Calu3 (cell line): Measurements from ENCODE around the gene B3GNT2. TPM values are rescaled to one million over a fixed set of nuclear protein-coding genes. Genes with fewer than 3 reads are reported as not detected.

Experiments
- BruUV-seq: library from RNA; stranded (reverse); fragments of 400-500 nt; replicated peaks from 2 replicates; lab custom pipeline; 2021; lab: Mats Ljungman, UMichigan
- CTCF ChIA-PET: fragments of 300-600 bp; sonication (Branson Sonifier 250); formaldehyde crosslinking; loops from one replicate; lab custom pipeline; 2022; ENCODE audit warnings: antibody characterized with exemption; lab: Charles Lee
- DNase-seq: peaks from one replicate; pipeline ENCODE4 v3.0.0; 2022
- H3K27ac Mint-ChIP-seq: one replicate; pipeline ENCODE4 v1.8.0; 2022; ENCODE audit warnings: mixed read lengths; ENCODE audit not compliant: unreplicated experiment
- H3K27me3 Mint-ChIP-seq: one replicate; pipeline ENCODE4 v1.8.0; 2022; ENCODE audit warnings: mixed read lengths; ENCODE audit not compliant: unreplicated experiment
- H3K36me3 Mint-ChIP-seq: one replicate; pipeline ENCODE4 v1.8.0; 2022; ENCODE audit warnings: mild to moderate bottlenecking, moderate library complexity, mixed read lengths; ENCODE audit not compliant: insufficient read depth, unreplicated experiment
- H3K4me1 Mint-ChIP-seq: one replicate; pipeline ENCODE4 v1.8.0; 2022; ENCODE audit warnings: mild to moderate bottlenecking, low read depth, mixed read lengths; ENCODE audit not compliant: unreplicated experiment
- H3K4me3 Mint-ChIP-seq: one replicate; pipeline ENCODE4 v1.8.0; 2022; ENCODE audit warnings: mild to moderate bottlenecking, low read depth, moderate library complexity, mixed read lengths; ENCODE audit not compliant: unreplicated experiment
- H3K9me3 Mint-ChIP-seq: one replicate; pipeline ENCODE4 v1.8.0; 2022; ENCODE audit warnings: low read depth, mixed read lengths; ENCODE audit not compliant: unreplicated experiment
- intact Hi-C: fragments of 100-400 bp; cut with micrococcal nuclease; formaldehyde crosslinking; loops from one replicate; pipeline ENCODE4 v1.10.0; 2022; ENCODE audit not compliant: unreplicated experiment
- total RNA-seq: library from RNA; stranded (reverse); gene quantifications from 2 replicates; pipeline ENCODE4 v1.2.3, GENCODE V29; 2022
- TF ChIP-seq, protein P1 (sequence below): fragments of 200-600 bp; IDR thresholded peaks from one replicate; pipeline ENCODE4 v1.8.0; 2022; ENCODE audit warnings: antibody characterized with exemption; ENCODE audit not compliant: unreplicated experiment

Gene B3GNT2
- total RNA-seq, 1 experiment from 2014 or later: 23.8 TPM

DNA sequence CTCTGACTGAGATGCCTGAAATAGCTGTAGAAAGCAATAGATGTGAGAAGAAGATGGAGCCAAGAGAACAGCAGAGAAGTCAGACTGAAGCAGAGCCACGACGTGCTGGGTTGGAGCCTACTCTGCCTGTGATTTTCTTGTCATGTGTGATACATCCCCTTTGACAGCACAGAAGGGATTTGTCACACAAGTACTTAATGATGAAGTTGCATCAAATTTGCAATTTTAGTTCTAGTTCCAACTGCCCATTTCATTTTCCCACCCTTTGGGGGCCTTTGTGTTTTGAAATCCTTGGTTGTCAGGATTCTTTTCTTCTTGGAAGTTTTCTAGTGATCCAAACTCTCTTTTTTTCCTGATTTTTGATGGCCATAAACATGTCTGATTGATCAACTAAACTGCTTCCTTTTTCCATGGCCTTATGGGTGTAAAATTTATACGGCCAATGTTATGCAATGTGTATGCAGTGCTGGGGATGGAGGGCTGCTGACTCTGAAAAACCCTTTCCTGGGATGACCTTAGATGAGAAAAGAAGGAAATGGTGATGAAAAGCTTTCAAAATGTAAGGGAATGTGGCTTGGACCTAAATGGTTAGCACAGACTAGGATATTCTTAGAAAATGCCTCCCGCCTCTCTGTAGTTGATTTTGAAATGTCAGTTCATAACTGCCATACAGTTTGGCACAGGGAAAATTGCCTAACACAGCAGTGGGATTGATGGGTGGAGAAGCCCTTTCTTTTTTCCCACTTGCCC is 9.6 kb upstream of the B3GNT2 start:
- BruUV-seq: no TSS peak
- CTCF ChIA-PET: no interaction called here

DNA sequence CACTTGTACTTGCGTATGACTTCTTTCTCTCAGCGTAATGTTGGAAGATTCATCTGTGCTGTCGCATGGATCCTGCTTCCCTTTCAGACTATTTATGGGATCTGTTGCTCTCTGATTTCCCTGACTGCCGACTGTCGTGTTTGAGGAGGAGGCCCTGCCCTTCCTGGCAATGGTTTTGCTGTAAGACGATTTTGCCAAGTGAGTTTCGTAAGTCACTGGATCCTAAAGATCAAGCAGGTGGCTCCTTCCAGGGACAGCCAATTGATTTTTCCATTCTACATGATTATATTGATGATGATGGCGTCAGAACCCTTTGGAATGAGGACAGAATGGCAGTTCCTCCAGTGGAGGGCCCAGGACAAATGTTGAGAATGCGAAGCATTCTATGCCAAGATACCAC is 8.7 kb upstream of the B3GNT2 start:
- intact Hi-C loops: no loop called here
- Mint-ChIP-seq H3K36me3 (no peaks in the 10 kb centered on the region), H3K27ac (no peak overlapping the region), H3K9me3 (peaks cover 2% of the 10 kb centered on the region), H3K27me3 (peaks cover 33% of the 10 kb centered on the region), H3K4me1 (no peaks in the 10 kb centered on the region), H3K4me3 (no peak overlapping the region)
- no TSS peak for BruUV-seq
- TF ChIP-seq, protein P1, sequence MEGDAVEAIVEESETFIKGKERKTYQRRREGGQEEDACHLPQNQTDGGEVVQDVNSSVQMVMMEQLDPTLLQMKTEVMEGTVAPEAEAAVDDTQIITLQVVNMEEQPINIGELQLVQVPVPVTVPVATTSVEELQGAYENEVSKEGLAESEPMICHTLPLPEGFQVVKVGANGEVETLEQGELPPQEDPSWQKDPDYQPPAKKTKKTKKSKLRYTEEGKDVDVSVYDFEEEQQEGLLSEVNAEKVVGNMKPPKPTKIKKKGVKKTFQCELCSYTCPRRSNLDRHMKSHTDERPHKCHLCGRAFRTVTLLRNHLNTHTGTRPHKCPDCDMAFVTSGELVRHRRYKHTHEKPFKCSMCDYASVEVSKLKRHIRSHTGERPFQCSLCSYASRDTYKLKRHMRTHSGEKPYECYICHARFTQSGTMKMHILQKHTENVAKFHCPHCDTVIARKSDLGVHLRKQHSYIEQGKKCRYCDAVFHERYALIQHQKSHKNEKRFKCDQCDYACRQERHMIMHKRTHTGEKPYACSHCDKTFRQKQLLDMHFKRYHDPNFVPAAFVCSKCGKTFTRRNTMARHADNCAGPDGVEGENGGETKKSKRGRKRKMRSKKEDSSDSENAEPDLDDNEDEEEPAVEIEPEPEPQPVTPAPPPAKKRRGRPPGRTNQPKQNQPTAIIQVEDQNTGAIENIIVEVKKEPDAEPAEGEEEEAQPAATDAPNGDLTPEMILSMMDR: no peak
- DNase-seq: no peak
- CTCF ChIA-PET: no interaction called here

More for the DNA sequence above, 9.6 kb upstream of the B3GNT2 start:
- H3K36me3 Mint-ChIP-seq: no peaks in the 10 kb centered on the region
- H3K27me3 Mint-ChIP-seq: peaks cover 33% of the 10 kb centered on the region
- intact Hi-C loops: no loop called here
- H3K9me3 Mint-ChIP-seq: peaks cover 2% of the 10 kb centered on the region
- DNase-seq: no peak
- H3K4me1 Mint-ChIP-seq: no peaks in the 10 kb centered on the region
- H3K27ac Mint-ChIP-seq: no peak overlapping the region
- no peak overlapping the region for H3K4me3 Mint-ChIP-seq
- TF ChIP-seq, protein P1: no peak

DNA sequence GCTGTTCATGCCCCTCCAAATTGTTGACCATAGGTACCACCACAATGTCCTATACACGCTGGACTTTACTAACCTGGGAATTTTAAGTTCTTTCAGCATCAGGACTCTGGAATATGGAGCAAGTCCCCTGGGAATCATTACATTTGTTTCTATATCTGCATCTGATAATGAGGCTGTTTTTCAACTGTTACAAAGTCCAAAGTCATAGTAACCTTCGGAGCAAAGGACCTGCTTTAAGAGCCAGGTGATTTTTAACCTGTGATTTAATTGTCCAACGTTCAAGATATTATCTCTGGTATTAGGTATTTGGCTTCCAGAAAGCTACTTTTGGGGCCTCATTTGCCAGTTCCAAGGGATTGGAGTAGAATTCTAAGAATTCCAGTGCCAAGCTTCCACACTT is 7.5 kb upstream of the B3GNT2 start:
- no peak overlapping the region for H3K27ac Mint-ChIP-seq
- no TSS peak for BruUV-seq
- intact Hi-C loops: no loop called here
- peaks cover 37% of the 10 kb centered on the region for H3K27me3 Mint-ChIP-seq
- H3K4me3 Mint-ChIP-seq: no peak overlapping the region
- DNase-seq: no peak
- H3K9me3 Mint-ChIP-seq: peaks cover 2% of the 10 kb centered on the region
- CTCF ChIA-PET: interaction anchor here (0.7 kb wide), 1 partner anchor 726 kb away, joined by 3 read pairs; no protein-coding TSS in a partner anchor
- H3K36me3 Mint-ChIP-seq: no peaks in the 10 kb centered on the region
- TF ChIP-seq, protein P1: no peak
- peaks cover 9% of the 10 kb centered on the region for H3K4me1 Mint-ChIP-seq

DNA sequence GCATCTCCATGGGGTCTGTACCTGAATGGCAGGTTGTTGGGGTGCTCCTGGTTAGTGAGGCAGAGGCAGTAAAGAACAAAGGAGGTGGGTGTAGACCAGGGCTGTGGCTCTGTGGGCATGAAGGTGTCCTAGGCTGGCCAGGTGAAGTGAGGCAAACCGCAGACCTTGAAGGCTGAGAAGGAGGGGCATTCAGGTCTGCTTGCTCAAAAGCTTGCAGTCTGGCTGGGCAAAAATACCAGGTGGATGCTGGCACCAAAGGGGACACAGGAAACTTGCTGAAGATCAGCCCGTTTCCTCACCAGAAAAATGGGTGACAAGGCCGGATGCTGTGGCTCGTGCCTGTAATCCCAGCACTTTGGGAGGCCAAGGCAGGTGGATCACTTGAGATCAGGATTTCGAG is 6.7 kb upstream of the B3GNT2 start:
- H3K4me1 Mint-ChIP-seq: peaks cover 9% of the 10 kb centered on the region
- intact Hi-C loops: no loop called here
- BruUV-seq: no TSS peak
- H3K36me3 Mint-ChIP-seq: no peaks in the 10 kb centered on the region
- no peak overlapping the region for H3K27ac Mint-ChIP-seq
- TF ChIP-seq, protein P1: no peak
- peaks cover 2% of the 10 kb centered on the region for H3K9me3 Mint-ChIP-seq
- peaks cover 37% of the 10 kb centered on the region for H3K27me3 Mint-ChIP-seq
- CTCF ChIA-PET: interaction anchor here (0.6 kb wide), 1 partner anchor 9 kb away, joined by 7 read pairs; no protein-coding TSS in a partner anchor
- DNase-seq: no peak
- no peak overlapping the region for H3K4me3 Mint-ChIP-seq
